Measurements from ENCODE around the gene SDCCAG8. TPM values are rescaled to one million over a fixed set of nuclear protein-coding genes. Genes with fewer than 3 reads are reported as not detected.

The SDCCAG8 gene
- total RNA-seq, 2 donors from 2014 or later, result 29.0 to 34.5 TPM

DNA sequence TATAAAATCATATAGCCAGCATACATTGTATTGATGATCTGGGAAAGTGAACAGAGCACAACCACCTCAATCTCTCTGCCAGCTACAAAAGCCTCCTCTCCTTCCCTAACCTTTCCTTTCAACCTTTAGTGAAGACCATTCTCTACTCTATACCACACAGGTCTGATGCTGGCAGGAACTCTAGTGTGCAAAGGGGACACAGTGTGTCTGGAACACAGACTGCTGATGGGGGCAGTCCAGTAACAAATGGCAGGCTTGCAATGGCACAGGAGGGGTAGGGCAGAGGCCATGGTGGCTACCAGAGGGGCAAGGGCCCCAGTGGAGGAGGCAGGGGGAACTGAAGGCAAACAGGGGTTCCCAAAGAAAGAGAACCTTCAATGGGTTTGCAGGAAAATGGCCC lies 37.8 kb upstream of the SDCCAG8 start:
- no peak for DNase-seq (ENCODE audit: low spot score)
- H3K36me3 ChIP-seq, result peaks cover 11% of the 10 kb centered on the region
- no peak overlapping the region for H3K4me3 ChIP-seq
- H3K27ac ChIP-seq, result no peak overlapping the region
- H3K4me1 ChIP-seq, result peaks cover 0 to 2% of the 10 kb centered on the region in 2 donors
- TF ChIP-seq, protein P1, sequence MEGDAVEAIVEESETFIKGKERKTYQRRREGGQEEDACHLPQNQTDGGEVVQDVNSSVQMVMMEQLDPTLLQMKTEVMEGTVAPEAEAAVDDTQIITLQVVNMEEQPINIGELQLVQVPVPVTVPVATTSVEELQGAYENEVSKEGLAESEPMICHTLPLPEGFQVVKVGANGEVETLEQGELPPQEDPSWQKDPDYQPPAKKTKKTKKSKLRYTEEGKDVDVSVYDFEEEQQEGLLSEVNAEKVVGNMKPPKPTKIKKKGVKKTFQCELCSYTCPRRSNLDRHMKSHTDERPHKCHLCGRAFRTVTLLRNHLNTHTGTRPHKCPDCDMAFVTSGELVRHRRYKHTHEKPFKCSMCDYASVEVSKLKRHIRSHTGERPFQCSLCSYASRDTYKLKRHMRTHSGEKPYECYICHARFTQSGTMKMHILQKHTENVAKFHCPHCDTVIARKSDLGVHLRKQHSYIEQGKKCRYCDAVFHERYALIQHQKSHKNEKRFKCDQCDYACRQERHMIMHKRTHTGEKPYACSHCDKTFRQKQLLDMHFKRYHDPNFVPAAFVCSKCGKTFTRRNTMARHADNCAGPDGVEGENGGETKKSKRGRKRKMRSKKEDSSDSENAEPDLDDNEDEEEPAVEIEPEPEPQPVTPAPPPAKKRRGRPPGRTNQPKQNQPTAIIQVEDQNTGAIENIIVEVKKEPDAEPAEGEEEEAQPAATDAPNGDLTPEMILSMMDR (IDR thresholded peaks at IDR 0.05), result no peak
- no peaks in the 10 kb centered on the region for H3K27me3 ChIP-seq
- no peaks in the 10 kb centered on the region for H3K9me3 ChIP-seq

DNA sequence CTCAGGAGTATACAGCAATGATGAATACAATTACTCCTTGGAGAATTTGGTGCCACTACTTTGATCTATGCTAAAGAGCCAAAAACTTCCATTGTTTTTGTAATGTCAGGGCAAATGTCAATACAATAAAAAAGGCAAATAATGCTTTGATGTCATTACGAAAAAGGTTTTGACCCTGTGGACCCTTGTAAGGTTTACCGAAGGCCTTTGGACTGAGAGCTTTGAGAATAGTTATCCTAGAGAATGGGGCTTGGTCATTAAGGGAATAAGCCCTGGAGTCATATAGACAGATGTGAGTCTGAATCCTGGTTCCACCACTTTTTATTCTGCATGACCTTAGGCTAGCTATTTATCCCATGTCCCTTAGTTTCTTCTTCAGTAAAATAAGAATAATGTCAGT lies 28.2 kb upstream of the SDCCAG8 start:
- H3K36me3 ChIP-seq, result no peaks in the 10 kb centered on the region
- no peak for DNase-seq (ENCODE audit: low spot score)
- no peaks in the 10 kb centered on the region for H3K4me1 ChIP-seq
- no peaks in the 10 kb centered on the region for H3K27me3 ChIP-seq
- H3K27ac ChIP-seq, result no peak overlapping the region
- no peak overlapping the region for H3K4me3 ChIP-seq
- H3K9me3 ChIP-seq, result peaks cover 0 to 33% of the 10 kb centered on the region in 2 donors
- TF ChIP-seq, protein P1 (IDR thresholded peaks at IDR 0.05), result no peak

DNA sequence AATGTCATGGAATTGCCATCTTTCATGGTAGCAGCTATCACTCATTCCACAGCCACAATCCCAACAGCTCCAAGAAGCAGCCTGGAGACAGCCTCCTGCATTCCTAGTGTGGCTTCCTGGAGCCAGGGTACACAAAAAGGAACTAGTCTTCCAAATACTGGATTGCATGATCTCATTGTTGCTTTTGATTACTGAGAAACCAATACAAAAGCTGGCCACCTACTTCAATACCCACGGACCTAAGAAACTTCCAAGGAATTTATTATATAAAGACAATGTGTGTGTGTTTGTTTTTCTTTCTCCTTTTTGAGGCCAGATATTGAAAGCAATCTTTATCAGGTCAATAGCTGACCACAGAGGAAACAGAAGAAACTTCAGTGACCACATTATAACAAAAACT lies 26.3 kb upstream of the SDCCAG8 start:
- Histone ChIP-seq H3K4me1 (no peaks in the 10 kb centered on the region), H3K9me3 (peaks cover 0 to 33% of the 10 kb centered on the region in 2 donors), H3K36me3 (no peaks in the 10 kb centered on the region), H3K27me3 (no peaks in the 10 kb centered on the region), H3K27ac (no peak overlapping the region), H3K4me3 (no peak overlapping the region)
- TF ChIP-seq, protein P1 (IDR thresholded peaks at IDR 0.05), result no peak
- no peak for DNase-seq (ENCODE audit: low spot score)

DNA sequence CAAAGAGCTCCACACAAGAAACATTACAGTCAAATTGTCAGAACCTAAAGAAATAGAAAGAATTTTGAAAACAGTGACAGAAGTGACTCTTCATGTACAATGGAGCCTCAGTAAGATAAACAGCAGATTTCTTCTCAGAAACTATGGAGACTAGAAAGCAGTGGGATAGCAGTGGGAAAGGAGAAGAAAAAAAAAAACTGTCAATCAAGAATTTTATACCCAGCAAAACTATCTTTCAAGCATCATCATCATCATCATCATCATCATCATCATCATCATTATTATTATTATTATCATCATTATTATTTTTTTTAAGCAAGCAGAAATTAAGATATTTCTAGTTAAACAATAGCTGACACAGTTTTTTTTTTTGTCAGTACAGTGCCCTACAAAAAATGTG lies 24.9 kb upstream of the SDCCAG8 start:
- no peak for DNase-seq (ENCODE audit: low spot score)
- H3K9me3 ChIP-seq, result peaks cover 0 to 33% of the 10 kb centered on the region in 2 donors
- no peak overlapping the region for H3K27ac ChIP-seq
- H3K4me1 ChIP-seq, result peaks cover 0 to 11% of the 10 kb centered on the region in 2 donors
- no peak overlapping the region for H3K4me3 ChIP-seq
- H3K27me3 ChIP-seq, result no peaks in the 10 kb centered on the region
- TF ChIP-seq, protein P1 (IDR thresholded peaks at IDR 0.05), result no peak
- H3K36me3 ChIP-seq, result no peaks in the 10 kb centered on the region

DNA sequence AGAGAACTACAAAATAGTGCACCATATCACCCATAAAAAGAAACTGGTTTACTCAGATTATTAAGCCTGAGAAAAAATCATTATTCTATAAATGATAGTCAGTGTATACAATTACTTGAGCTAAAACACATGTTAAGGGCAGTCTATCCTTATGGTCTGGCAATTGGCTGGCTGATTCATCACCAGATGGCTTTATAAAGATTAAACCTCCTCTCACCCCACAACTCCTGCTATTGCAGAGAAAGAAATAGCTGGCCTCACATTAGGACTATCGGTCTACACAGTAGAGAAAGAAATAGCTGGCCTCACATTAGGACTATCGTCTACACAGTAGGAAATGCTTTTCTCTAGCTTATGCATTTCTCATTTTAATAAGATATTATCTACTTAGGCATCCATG lies 21.9 kb upstream of the SDCCAG8 start:
- Histone ChIP-seq H3K36me3 (no peaks in the 10 kb centered on the region), H3K27me3 (no peaks in the 10 kb centered on the region), H3K27ac (no peak overlapping the region), H3K4me1 (peaks cover 0 to 22% of the 10 kb centered on the region in 2 donors), H3K4me3 (no peak overlapping the region), H3K9me3 (peaks cover 0 to 33% of the 10 kb centered on the region in 2 donors)
- TF ChIP-seq, protein P1 (IDR thresholded peaks at IDR 0.05), result no peak
- no peak for DNase-seq (ENCODE audit: low spot score)

DNA sequence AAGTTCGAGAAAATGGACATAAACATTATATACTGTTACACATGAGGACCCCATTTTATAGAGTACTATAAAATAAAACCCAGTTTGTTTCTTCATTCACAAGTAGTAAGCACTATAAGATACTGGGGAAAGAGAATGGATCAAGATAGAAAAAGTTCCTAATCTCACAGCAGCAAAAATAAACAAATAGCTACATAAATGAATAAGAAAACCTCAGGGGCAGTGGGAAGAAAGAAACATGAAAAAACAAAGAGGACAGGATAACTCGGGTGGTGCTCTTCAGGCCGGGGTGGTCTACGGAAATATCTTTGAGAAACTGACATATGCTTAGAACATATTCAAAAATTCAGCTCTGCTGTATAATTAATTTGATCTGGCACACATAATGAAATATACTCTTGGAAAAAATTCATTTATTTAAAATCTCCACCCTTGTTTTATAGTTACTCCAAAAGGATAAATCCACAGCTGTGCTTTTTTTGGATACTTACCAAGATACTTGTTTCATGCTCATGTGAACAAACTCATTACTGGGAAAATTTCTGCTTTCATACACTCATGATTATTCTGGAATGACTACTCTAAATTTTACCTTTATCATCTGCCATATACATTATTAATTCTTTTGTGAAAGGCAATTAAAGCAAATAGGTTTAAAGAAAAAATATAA lies 20.7 kb upstream of the SDCCAG8 start:
- no peak overlapping the region for H3K27ac ChIP-seq
- no peak overlapping the region for H3K4me3 ChIP-seq
- DNase-seq (ENCODE audit: low spot score), result no peak
- TF ChIP-seq, protein P1 (IDR thresholded peaks at IDR 0.05), result no peak
- H3K36me3 ChIP-seq, result no peaks in the 10 kb centered on the region
- peaks cover 0 to 22% of the 10 kb centered on the region in 2 donors for H3K4me1 ChIP-seq
- H3K27me3 ChIP-seq, result no peaks in the 10 kb centered on the region
- peaks cover 0 to 23% of the 10 kb centered on the region in 2 donors for H3K9me3 ChIP-seq
